HEK293 (cell line): Measurements from ENCODE around the gene LRRK1.

Experiments
- TCF7L2 ChIP-seq: IDR thresholded peaks from 2 replicates; pipeline ENCODE4 v1.6.1; 2011; ENCODE audit warnings: low read depth, mild to moderate bottlenecking, inconsistent platforms, low read length, moderate library complexity, borderline replicate concordance
- WT1 ChIP-seq: fragments of 450-650 bp; formaldehyde crosslinking; IDR thresholded peaks from 2 replicates; pipeline ENCODE4 v1.5.1; 2016; ENCODE audit warnings: missing biosample characterization, missing genetic modification characterization
- ZNF174 ChIP-seq: fragments of 450-650 bp; formaldehyde crosslinking; IDR thresholded peaks from 2 replicates; pipeline ENCODE4 v1.5.0; 2017; ENCODE audit warnings: missing biosample characterization, mild to moderate bottlenecking, missing genetic modification characterization
- ZNF214 ChIP-seq: fragments of 450-650 bp; formaldehyde crosslinking; IDR thresholded peaks from 2 replicates; pipeline ENCODE4 v1.5.1; 2017; ENCODE audit warnings: missing biosample characterization, mild to moderate bottlenecking, missing genetic modification characterization, borderline replicate concordance
- ZNF610 ChIP-seq: fragments of 450-650 bp; formaldehyde crosslinking; IDR thresholded peaks from 2 replicates; pipeline ENCODE4 v1.5.1; 2016; ENCODE audit warnings: missing biosample characterization, missing genetic modification characterization, borderline replicate concordance
- ZNF629 ChIP-seq: fragments of 450-650 bp; formaldehyde crosslinking; IDR thresholded peaks from 2 replicates; pipeline ENCODE4 v1.5.1; 2017; ENCODE audit warnings: missing biosample characterization, missing genetic modification characterization

GRCh38 chr15:100914876-100915275 lies 4.3 kb upstream of the LRRK1 start:
- no peak for TF ChIP-seq WT1 (tag by site-specific recombination)
- TF ChIP-seq ZNF214, result no peak
- no peak for TF ChIP-seq ZNF174 (tag by site-specific recombination)
- no peak for TF ChIP-seq TCF7L2
- no peak for TF ChIP-seq ZNF610 (tag by site-specific recombination)
- no peak for TF ChIP-seq ZNF629 (tag by site-specific recombination)
